ENCODE data around the gene HTRA2.

Gene HTRA2

DNA sequence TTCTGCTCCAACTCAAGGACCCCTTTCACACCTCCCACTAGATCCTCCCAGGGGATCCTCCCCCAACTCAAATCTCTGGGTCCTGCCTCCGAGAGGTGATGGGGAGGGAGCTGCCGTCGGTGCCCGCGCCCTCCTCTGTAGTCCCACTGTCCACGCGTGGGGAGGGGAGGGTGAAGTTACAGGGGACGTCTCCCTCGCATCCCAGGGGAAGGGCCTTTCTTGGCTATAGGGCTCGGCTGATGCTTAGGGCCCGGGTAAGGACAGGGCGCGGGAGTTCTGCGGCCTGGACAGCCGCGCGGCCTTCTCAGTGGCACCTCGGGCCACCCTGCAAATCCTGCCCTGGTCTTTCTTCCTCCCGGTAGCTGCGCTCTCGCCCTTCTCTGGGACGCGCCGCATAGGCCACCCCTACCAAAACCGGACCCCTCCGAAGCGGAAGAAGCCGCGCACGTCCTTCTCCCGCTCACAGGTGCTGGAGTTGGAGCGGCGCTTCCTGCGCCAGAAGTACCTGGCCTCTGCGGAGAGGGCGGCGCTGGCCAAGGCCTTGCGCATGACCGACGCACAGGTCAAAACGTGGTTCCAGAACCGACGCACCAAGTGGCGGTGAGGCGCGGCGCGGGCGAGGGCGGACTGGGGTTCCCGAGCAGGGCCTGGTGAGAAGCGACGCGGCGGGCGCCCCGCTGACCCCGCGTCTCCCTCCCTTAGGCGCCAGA, 14.3 kb upstream of the HTRA2 start:
- no peak overlapping the region for H3K27ac ChIP-seq
- TF ChIP-seq, protein P1, sequence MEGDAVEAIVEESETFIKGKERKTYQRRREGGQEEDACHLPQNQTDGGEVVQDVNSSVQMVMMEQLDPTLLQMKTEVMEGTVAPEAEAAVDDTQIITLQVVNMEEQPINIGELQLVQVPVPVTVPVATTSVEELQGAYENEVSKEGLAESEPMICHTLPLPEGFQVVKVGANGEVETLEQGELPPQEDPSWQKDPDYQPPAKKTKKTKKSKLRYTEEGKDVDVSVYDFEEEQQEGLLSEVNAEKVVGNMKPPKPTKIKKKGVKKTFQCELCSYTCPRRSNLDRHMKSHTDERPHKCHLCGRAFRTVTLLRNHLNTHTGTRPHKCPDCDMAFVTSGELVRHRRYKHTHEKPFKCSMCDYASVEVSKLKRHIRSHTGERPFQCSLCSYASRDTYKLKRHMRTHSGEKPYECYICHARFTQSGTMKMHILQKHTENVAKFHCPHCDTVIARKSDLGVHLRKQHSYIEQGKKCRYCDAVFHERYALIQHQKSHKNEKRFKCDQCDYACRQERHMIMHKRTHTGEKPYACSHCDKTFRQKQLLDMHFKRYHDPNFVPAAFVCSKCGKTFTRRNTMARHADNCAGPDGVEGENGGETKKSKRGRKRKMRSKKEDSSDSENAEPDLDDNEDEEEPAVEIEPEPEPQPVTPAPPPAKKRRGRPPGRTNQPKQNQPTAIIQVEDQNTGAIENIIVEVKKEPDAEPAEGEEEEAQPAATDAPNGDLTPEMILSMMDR (IDR thresholded peaks at IDR 0.05): no peak
- TF ChIP-seq ZFX (IDR thresholded peaks at IDR 0.05; ENCODE audit: borderline replicate concordance): no peak

- no peak overlapping the region for H3K27ac ChIP-seq
- TF ChIP-seq, protein P1 (IDR thresholded peaks at IDR 0.05): no peak
- no peak for TF ChIP-seq ZFX (IDR thresholded peaks at IDR 0.05; ENCODE audit: borderline replicate concordance)
Observed at GRCh38 chr2:74515981-74516633, 13.6 kb upstream of the HTRA2 start.

DNA sequence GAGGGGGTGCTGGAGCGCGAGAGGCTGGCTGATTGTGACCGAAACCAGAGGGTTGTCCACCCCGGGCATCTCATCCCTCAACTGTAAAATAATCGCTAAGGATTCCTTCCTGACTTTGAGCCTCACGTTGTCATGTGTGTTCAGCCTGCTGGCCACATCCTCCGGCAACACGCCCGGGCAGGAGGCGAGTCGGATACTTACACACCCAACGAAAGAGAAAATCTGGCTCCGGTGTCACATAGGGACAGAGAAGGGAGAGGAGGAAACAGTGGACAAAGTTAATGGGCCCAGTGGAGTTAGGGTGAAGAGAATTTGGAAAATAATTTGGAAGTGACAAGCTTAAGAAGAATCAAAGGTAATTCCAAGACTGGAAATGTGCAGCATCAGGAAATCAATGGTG, 13.1 kb upstream of the HTRA2 start:
- H3K27ac ChIP-seq: no peak overlapping the region
- TF ChIP-seq ZFX (IDR thresholded peaks at IDR 0.05; ENCODE audit: borderline replicate concordance): no peak
- TF ChIP-seq, protein P1 (IDR thresholded peaks at IDR 0.05): no peak

GRCh38 chr2:74522516-74522915, 7.2 kb upstream of the HTRA2 start:
- no peak overlapping the region for H3K27ac ChIP-seq
- TF ChIP-seq ZFX (IDR thresholded peaks at IDR 0.05; ENCODE audit: borderline replicate concordance): no peak
- TF ChIP-seq, protein P1 (IDR thresholded peaks at IDR 0.05): no peak

DNA sequence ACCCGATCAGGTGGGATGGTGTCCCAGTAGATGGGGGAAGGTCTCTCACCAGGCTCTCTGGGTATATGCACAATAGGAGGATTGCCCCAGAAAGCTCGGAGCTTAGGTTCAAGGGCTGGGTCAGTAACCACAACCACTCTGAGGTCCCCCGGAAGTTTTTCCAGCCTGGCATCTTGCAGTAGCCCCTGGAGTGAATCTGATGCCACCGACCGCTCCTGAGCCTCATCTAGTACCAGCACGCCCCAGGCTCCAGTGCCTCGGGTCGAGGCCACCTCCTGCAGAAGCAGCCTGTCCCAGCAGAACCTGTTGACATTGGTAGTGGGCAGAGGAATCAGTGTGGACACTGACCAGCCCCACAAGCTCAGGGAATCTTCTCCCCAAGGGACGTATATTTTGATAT, 5.7 kb upstream of the HTRA2 start:
- no peak overlapping the region for H3K27ac ChIP-seq
- TF ChIP-seq, protein P1 (IDR thresholded peaks at IDR 0.05): no peak
- no peak for TF ChIP-seq ZFX (IDR thresholded peaks at IDR 0.05; ENCODE audit: borderline replicate concordance)

DNA sequence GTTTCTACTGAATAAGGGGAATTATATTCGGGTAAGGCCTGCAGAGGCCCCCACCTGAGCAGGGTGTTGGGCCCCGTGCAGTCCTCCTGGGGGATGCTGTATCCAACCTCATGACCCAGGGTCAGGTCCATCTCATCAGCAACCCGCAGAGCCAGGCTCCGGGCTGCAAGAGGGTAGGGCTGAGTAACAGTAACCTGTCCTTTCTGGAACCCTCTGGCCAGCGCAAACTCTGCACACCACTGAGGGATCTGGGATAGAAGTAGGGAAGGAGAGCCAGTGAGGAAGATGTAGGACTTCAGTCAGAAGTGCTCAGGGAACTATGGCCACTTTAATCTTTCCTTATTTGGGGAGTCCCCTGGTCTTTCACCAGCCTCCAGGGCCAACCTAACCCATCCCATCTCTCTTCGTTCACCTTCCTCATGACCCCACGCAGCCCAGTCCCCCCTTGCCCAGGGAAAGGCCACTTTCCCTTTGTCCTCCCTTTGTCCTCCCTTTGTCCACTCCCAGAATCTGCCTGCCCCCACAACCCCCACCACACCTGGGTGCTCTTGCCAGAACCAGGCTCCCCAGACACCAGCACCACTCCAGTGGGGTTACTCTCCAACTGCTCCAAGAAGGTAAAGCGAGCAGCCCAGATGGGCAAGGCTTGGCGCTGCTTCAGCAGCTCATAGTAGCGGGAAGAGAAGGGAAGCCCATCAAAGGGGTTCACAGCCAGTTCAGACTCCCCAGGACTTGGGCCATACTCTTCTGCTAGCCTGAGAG, 4.6 kb upstream of the HTRA2 start:
- TF ChIP-seq, protein P1 (IDR thresholded peaks at IDR 0.05): no peak
- no peak for TF ChIP-seq ZFX (IDR thresholded peaks at IDR 0.05; ENCODE audit: borderline replicate concordance)
- peak overlapping the region; percentile 34; the same call in 1 of the 2 replicates for H3K27ac ChIP-seq
